Measurements from ENCODE around the gene ZNF770.

DNA sequence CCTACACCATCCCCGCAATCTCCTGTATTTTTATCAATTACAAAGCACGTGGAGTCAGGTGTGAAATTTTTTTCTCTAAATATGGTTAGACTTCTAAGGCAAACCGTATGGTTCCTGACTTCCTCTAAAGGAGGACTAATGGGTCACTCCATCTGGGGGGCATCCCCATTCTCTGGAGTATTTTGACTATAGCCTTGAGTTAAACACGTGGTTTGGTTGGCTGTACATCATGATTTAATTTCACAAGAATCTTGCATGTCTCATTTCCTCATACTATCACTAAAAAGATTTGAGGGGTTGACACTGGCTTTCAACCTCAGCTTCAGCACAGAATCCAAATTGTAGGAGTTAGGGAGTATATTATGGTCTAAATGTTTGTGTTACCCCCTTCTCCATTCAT is 25.3 kb upstream of the ZNF770 start:
- TF ChIP-seq, protein P1, sequence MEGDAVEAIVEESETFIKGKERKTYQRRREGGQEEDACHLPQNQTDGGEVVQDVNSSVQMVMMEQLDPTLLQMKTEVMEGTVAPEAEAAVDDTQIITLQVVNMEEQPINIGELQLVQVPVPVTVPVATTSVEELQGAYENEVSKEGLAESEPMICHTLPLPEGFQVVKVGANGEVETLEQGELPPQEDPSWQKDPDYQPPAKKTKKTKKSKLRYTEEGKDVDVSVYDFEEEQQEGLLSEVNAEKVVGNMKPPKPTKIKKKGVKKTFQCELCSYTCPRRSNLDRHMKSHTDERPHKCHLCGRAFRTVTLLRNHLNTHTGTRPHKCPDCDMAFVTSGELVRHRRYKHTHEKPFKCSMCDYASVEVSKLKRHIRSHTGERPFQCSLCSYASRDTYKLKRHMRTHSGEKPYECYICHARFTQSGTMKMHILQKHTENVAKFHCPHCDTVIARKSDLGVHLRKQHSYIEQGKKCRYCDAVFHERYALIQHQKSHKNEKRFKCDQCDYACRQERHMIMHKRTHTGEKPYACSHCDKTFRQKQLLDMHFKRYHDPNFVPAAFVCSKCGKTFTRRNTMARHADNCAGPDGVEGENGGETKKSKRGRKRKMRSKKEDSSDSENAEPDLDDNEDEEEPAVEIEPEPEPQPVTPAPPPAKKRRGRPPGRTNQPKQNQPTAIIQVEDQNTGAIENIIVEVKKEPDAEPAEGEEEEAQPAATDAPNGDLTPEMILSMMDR (IDR thresholded peaks at IDR 0.05): no peak
- no peak for TF ChIP-seq POLR2AphosphoS5 (IDR thresholded peaks at IDR 0.05)
